ENCODE data around the gene TMEM167B. TPM values are rescaled to one million over a fixed set of nuclear protein-coding genes. Genes with fewer than 3 reads are reported as not detected.

TMEM167B gene
- total RNA-seq, 4 donors from 2014 or later = 13.5 to 28.2 (median 19.5) TPM

- H3K4me1 ChIP-seq = peaks cover 0 to 35% (median 14%) of the 10 kb centered on the region in 4 donors
- TF ChIP-seq CTCF (IDR thresholded peaks at IDR 0.05) (no peak), POLR2A (IDR thresholded peaks at IDR 0.05) (no peak), EP300 (IDR thresholded peaks at IDR 0.05) (no peak)
- H3K9me3 ChIP-seq = no peaks in the 10 kb centered on the region
- H3K27ac ChIP-seq = peak overlapping the region in 3 of 4 donors; percentile 11 to 82 (median 80)
- DNase-seq (ENCODE audit: low spot score in 2 of 2) = no peak
- H3K27me3 ChIP-seq = no peaks in the 10 kb centered on the region
- no peaks in the 10 kb centered on the region for H3K36me3 ChIP-seq
- no peak overlapping the region for H3K4me3 ChIP-seq
- WGBS, 2 donors = 84 to 93% methylated on average over 5 of the region's 5 CpGs
These were observed 10.0 kb upstream of the TMEM167B start for GRCh38 chr1:109080441-109081082.

DNA sequence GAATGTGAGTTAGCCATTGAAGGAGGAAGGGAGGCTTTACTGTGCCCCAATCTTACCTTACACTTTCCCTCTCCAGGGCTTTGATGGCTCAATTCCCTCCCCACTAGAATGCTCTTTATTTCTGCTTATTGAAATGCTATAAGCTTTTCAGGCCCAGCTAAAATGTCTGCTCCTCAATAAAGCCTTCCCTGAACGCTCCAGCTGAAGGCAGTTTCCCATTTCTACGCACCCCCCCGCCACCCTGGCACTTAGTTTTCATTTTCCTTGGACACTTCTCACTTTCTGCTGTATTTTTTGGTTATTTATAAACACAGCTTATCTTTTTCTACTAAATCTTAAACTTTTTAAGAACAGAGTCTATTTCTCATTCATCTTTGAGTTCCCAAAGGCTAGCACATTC is 7.1 kb upstream of the TMEM167B start:
- peak overlapping the region in 3 of 4 donors; percentile 2 to 87 (median 57) for H3K27ac ChIP-seq
- H3K4me3 ChIP-seq = no peak overlapping the region
- no peaks in the 10 kb centered on the region for H3K27me3 ChIP-seq
- TF ChIP-seq POLR2A (IDR thresholded peaks at IDR 0.05) (no peak), CTCF (IDR thresholded peaks at IDR 0.05) (no peak), EP300 (IDR thresholded peaks at IDR 0.05) (no peak)
- peaks cover 0 to 29% (median 12%) of the 10 kb centered on the region in 4 donors for H3K4me1 ChIP-seq
- DNase-seq (ENCODE audit: low spot score in 2 of 2) = no peak
- H3K36me3 ChIP-seq = no peaks in the 10 kb centered on the region
- WGBS, 2 donors = 52 to 55% methylated on average over 3 of the region's 3 CpGs
- no peaks in the 10 kb centered on the region for H3K9me3 ChIP-seq

- TF ChIP-seq CTCF (IDR thresholded peaks at IDR 0.05) = no peak
- peak; percentile 61 to 79 for TF ChIP-seq EP300 (IDR thresholded peaks at IDR 0.05)
- TF ChIP-seq POLR2A (IDR thresholded peaks at IDR 0.05) = no peak
- no peak overlapping the region for H3K4me3 ChIP-seq
- no peaks in the 10 kb centered on the region for H3K27me3 ChIP-seq
- no peak for DNase-seq (ENCODE audit: low spot score in 2 of 2)
- peaks cover 0 to 34% (median 14%) of the 10 kb centered on the region in 4 donors for H3K4me1 ChIP-seq
- H3K36me3 ChIP-seq = no peaks in the 10 kb centered on the region
- peak overlapping the region in 3 of 4 donors; percentile 2 to 87 (median 57) for H3K27ac ChIP-seq
- 33 to 44% methylated on average over 1 of the region's 1 CpG for WGBS, 2 donors
- no peaks in the 10 kb centered on the region for H3K9me3 ChIP-seq
These were observed 6.6 kb upstream of the TMEM167B start for GRCh38 chr1:109083923-109084322.

DNA sequence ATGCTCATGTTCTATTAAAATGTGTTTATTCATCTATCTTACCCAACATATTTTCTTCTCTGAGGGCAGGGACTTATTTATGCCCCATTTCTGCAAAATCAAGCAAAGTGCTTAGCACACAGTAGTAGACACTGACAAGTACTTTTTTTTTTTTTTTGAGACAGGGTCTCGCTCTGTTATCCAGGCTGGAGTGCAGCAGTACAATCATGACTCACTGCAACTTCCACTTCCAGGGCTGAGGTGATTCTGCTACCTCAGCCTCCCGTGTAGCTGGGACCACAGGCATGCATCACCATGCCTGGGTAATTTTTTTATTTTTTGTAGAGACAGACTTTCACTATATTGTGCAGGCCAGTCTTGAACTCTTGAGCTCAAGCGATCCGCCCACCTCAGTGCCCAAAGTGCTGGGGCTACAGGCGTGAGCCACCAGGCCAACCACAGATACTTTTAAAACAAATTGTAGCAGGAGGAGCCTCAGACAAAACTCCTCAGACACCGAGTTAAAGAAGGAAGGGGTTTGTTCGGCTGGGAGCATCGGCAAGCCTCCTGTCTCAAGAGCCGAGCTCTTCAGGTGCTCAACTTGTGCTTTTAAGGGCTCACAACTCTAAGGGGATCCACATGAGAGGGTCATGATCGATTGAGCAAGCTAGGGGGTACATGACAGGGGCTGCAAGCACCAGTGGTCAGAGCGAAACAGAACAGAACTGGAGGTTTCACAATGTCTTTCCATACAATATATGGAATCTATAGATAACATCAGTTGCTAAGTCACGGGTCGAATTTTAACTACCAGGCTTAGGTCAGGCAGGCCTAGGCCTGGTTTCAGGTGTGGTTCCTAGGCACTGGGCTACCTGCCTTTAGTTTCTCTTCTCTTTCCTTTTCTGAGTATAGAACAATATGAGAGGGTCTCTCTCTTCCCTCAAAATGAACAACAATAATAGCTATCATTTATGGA is 5.7 kb upstream of the TMEM167B start:
- WGBS, 2 donors = 83 to 93% methylated on average over 13 of the region's 13 CpGs
- TF ChIP-seq CTCF (IDR thresholded peaks at IDR 0.05) (no peak), POLR2A (IDR thresholded peaks at IDR 0.05) (no peak), EP300 (IDR thresholded peaks at IDR 0.05) (no peak)
- no peaks in the 10 kb centered on the region for H3K9me3 ChIP-seq
- no peak for DNase-seq (ENCODE audit: low spot score in 2 of 2)
- no peaks in the 10 kb centered on the region for H3K27me3 ChIP-seq
- H3K27ac ChIP-seq = peak overlapping the region in 2 of 4 donors; percentile 57 to 71
- peaks cover 0 to 38% (median 18%) of the 10 kb centered on the region in 4 donors for H3K4me1 ChIP-seq
- H3K4me3 ChIP-seq = no peak overlapping the region
- H3K36me3 ChIP-seq = no peaks in the 10 kb centered on the region

Data from tibial nerve (tissue), 4 donors.